HG03457 (cell line): ENCODE results near the gene ADGRB2.

Experiments
- ATAC-seq: cut with Tn5 transposase; IDR thresholded peaks from one replicate; pipeline ENCODE4 v1.9.1; 2021; ENCODE audit warnings: moderate number of reproducible peaks; ENCODE audit not compliant: unreplicated experiment

ADGRB2 gene

DNA sequence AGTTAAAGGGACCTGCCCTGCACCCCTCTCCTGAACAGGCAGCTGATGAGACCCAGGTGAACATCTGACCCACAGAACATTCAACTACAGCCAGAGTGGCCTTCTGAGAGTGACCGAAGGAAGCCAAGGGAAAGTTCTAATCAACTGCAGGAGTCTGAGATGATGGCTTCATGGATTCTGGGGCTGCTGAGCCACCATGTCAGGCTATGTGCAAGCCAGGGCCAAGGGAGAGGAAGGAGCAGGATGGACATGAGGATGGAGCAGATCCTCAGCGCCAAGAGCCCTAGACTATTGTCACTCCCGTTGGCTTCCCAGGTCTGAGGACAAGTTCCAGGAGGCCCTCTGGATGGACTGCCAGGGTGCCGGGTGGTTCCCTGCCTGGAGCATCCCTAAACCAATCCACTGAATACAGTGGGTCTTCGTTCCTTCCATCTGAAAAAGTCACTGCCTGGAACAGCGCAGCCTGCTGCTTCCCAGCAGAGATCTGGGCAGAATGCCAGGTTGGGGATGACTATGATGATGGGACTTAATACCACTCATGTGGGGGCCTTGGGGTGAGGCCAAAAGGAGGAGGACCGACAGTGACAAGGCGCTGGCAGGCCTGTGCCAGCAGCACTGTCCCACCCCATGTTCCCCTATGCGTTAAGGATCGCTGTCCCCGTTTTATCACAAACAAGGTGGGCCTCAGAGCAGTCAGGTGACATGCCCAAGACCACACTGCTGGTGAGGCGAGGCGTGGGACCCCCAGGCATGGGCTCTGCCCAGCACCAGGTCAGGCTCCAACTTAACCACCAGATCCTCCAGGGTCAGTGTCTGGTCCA, 31.9 kb upstream of the ADGRB2 start:
- no peak for ATAC-seq

DNA sequence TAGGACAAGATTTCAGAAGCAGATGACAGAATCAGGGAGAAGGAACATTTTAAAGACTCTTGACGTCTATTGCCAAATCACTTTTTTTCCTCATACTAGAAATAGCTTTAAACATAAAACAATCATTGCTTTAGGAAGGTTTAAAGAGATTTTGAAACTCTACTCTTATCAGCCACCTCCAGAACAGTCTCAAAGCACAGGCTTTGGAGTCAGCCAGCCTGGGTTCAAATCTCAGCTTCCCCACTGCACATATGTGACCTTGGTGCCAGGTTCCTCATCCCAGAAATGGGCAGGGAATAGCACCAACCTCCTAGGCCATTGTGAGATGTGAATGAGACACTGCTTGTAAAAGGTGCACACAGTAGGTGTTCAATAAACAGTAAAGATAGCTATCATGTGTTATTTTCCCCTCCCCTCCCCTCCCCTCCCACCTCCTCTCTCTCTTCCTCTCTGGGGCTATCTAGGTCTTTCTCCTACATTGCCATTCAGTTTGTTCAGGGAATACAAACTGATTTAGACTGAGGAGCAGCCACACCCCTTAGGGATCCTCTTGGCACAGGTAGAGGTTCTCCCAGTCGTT, 31.0 kb upstream of the ADGRB2 start:
- ATAC-seq: no peak

DNA sequence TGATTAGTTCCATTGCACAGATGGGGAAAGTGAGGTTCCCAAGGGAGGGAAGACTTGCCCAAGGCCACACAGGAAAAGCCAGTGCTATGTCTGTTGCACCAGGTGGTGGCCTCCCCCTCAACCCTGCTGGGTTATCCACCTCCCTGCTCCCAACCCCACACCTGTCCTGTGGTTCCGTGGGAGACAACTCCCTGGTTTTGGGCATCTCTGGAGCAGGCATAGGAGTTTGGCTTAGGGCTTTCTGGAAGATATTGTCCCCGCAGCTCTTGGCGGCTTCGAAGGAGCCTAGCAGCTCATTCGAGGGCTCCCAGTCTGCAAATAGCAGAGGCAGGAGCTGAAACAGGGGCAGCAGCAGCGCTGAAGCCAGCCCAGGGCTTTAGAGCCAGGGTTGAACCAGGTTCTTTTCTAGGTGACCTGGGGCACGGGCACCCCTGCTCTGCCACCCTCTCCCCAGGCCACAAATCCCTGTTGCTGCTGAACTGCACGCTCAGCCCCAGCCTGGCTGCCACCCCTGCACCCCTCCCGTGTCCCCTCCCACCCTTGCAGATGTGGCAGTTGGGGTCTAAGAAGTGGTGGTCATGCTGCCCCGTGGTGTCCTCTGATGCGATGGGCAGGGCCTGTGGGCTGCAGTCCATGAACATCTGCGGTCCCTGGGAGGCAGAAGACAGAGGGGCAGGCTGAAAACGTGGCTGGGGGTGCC, 29.6 kb upstream of the ADGRB2 start:
- no peak for ATAC-seq

DNA sequence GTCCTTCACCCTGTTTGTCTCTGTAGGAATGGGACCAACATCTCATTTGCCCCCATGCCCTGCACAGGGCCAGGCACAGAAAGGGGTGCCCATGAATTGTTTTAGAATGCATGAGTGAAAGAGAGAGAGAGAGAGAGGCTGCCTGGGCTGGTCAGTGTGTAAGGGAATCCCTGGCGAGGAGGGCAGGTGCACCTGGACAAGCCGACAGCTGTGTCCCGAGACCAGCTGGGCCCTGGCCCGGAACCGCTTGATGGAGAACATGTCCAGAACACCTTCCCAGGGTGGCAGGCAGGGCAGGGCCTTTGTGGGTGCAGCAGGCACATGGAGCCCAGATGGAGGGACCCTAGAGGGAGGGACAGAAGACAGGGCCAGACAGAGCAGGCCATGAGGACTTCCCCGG, 28.9 kb upstream of the ADGRB2 start:
- ATAC-seq: no peak

DNA sequence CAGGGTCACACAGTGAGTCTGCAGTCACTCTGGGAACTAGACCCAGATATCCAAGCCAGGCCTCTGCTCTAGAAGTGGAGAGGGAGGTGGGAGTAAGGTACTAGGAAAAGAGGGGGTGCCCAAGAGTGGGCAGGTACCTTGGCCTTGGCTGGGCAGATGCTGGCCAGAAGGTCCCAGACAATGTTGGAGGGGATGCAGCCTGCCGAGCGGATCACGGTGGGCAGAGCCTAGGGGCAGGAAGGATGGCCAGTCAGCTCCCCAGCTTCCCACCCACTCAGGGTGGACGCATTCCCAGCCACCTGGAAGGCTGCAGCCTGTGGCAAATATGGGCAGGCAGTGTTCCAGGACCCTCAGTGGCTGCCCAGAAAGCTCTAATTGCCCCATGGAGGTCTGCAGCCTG, 28.4 kb upstream of the ADGRB2 start:
- ATAC-seq: no peak

DNA sequence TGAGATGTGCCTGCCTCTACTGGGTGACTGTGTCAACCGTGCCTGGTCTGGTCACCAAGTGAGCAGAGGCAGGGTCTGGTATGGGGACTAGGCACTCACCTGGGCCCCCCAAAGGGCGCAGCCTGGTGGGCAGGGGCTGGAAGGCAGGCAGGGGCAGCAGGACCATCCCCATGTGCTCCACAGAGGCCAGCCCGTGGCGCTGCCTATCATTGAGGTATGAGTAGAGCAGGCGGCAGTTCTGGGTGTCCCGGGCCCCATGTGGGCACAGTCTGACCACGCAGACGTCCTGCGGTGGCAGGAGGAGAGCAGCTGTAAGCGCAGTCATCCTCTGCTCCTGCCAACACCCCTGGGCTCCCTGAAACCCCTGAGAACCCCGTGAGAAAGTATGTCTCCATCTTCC, 28.0 kb upstream of the ADGRB2 start:
- no peak for ATAC-seq

DNA sequence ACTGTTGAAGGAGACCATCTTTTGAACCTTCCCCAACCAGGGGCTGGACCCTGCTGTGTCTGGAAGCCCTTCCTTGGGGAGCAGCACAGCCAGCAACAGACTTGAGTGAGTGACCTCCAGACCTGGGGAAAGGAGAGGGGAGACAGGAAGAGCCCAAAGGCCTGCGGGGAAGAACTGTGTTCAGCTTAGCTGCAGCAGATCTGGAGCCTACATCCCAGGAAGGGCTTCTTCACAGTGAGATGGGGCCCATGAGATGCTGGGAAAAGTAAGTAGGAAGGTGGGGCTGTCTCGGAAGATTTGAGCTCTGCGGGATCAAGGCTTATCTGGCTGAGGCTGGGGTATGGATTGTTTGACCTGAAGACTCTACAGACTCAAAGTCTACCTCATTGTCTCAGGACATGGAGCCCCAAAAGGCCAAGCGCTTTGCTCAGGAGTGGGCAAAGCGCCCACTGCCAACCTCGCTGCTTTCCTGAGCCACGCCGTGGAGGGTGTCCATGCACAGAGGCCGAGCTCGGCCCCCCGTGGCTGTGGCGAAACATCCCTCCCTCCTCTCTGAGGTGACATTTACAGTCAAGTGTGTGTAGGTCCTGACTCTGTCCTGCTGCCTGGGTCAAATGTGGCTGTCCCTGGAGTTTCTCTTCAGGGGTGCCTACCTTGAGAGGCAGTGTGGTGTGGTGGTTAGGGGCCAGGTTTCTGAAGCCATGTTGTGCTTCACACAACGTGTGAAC, 27.2 kb upstream of the ADGRB2 start:
- ATAC-seq: no peak

DNA sequence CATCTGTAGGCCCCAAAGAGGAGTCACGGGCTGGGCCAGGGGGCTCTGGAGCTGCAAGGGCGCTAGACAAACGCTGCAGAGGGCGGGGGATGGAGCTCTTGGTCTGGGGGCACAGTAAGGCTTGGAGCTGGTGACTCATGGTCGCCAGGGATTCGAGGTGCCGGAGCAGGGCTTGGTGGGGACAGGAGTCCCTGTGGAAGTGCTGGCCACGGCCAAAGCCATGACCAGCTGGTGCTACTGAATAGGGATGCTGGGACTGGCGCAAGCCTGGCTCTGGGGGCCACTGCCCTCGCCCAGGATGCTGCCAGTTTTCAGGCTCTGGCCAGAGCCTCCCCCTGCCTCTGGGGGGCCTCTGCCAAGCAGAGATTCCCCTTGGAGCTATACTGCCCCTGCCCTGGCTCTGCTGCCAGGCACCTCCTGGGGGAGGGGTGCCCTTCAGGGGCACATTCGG, 26.5 kb upstream of the ADGRB2 start:
- no peak for ATAC-seq

DNA sequence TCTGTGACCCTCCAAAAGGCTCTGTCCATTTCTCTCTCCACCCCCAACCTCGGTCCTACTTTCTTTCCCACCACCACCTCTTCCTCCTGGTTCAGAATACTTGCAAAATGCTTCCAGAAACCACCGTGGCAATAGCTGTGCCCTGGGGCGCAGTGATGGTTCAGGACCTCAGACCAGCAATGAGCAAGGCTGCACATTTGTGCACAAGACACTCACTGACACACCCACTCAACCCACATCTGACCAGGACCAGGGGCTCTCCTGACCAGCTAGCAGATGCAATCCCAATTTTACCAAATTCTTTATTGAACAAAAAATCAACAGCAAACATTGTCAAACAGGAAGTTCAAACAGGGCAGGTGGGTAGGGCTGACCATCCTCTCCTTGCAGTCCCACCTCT, 26.0 kb upstream of the ADGRB2 start:
- ATAC-seq: no peak

DNA sequence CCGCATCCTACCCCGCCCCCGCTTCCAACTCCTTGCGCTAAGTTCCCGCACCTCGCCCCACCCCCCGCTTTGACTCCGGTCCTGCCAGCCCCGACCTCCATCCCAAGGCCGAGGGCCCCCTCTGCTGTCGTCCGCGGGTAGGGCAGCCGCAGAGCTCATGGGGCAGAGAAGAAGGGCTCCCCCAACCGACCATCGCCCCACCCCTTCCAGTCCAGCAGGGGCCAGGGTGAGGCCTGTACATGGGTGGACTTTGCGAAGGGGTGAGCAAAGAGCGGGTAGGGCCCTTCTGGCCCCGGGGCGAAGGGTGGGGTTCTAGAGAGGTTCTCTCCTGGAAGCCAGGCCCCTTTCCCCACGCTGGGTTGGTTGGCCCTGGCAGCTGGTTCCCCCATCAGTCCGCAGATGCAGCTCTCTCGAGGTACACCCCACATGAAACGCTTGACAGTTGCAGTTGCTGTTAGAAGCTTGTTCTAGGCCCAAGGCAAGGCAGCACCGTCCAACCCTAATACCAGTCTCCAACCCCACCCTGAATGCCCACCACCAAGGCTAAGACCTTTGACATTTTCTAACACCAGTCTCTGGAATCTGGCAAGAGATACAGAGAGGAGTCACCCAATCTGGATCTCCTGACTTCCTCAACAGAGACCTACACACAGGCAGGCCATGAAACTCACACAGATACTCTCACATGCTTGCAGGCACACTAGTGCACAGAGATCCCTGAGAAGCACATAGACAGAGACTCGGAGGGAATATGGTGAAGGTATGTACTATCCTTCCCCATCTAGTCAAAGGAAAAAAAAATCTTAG, 25.3 kb upstream of the ADGRB2 start:
- ATAC-seq: no peak

DNA sequence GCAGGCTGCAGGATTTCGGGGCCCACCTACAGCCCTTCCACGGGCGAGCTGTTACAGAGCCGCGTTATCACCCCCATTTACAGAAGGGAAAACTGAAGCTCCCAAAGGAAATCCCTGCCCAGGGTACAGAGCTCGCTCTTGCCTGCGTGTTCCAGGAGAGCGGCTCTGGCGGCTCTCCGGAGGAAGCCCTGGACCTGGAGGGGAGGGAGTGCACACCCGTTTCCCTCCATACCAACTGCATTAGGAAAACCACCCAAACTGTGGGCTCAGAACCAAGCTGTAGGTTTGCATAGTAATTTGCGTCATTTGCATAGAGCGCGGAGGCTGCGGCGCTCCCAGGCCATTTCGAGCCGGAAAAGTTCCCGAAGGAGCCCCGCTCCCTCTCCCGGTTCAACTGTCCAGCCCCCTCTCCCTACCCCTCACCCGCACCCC, 24.7 kb upstream of the ADGRB2 start:
- no peak for ATAC-seq

DNA sequence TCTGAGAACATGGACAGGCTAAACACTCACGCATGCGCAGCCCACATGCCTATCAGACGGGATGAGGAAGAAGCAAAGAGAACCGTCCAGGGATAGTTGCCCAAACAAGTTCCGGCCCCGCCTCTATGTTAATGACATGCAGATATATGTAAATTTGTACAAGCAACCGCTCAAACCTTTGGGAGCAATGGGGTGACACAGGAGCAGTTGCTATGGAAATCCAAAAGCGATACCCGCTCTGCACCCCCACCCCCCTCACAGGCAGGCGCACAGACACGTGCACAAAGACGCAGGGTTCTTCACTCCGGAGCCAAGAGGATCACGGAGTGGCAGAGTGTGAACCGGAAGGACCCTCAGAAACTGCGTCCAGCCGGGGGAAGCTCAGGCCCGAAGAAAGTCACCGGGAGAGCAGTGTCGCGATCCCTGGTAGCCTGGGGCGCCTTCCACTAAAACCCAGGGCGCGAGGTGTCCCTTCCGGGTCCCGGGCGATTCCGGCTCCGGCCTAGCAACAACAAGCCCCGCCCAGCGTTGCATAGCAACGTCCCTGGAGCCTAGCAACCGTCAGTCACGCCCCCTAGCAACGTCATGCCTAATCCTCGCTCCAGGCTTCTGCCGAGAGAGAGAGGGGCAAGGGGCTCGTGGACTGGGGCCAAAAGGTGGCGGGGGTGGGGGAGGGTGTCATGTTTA, 24.1 kb upstream of the ADGRB2 start:
- peak; percentile 50 for ATAC-seq

DNA sequence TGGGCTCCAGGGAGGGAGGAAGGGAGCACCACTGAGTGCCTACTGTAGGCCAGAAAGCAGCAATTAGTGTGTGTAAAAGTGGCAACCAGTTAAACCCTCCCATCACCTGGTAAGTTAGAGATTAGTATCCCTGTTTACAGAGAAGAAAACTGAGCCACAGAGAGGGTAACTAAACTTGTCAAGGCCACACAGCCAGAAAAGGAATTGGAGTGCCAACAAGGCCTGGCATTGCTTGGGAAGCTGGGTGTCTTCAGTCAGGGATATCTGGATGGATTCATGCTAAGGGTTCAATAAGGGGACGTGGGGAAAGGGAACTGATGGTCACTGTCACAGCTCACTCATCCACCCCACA, 23.6 kb upstream of the ADGRB2 start:
- ATAC-seq: no peak

DNA sequence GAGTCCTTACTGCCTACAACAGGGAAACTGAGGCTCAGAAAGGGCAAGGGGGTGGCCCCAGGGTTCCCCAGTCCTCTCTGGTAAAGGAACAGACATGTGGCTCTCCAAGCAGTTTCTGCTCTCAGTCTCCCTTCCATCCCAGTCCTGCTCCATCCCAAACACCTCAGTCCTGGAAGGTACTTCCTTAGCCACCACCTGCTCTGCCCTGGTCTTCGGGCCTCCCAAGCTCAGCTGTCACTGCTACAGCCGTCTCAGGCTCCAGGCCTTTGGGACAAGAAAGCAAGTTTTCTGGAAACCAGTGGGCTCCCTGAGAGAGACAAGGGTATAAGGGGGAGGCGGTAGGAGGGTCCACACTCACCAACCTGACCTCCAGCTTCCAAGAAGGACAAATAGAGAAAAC, 23.1 kb upstream of the ADGRB2 start:
- ATAC-seq: no peak

DNA sequence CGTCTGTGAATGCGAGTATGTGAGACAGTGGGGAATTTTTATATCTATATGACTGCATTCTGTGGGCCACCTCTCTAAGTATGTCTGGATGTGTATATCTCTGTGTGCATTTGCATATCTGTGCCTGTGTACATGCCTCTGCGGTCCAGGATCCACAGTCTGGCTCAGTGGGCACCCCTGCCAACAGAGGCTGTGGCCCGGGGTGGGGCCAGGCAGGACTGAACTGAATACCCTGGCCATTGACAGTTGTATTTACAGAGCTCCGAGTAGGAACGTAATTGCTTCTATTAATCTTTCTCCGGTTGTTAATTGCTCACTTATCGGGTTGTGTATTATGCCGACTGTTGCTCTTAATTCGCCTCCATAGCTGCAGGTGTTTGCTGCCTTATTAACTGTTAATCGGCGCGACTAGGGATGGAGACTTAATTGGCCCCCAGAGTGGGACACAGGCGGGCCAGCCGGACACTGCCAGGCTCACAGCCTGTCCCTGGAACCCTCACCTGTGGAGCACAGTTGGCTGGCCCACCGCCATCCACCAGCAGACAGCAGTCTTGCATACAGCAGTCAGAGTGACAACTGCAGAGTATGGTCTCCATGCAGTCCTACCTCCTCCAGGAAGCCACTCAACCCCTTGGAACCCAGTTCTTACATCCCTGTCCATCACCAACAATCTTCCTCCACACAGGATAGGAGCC, 22.4 kb upstream of the ADGRB2 start:
- no peak for ATAC-seq

DNA sequence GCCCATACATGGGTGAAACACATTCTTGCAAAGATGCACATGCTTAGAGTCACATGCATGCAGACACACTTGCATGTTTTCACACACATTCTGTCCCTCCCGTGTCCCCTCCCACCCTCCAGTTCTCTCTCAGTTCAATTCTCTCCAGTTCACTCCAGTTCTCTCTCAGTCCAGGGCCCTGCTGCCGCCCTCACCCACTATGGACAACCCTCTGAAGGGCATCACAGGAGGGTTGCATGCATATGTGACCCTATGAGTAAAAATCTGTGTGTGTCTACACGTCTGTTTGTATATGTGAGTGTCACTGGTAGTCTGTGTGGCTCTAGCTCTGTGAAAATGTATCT, 21.8 kb upstream of the ADGRB2 start:
- no peak for ATAC-seq

DNA sequence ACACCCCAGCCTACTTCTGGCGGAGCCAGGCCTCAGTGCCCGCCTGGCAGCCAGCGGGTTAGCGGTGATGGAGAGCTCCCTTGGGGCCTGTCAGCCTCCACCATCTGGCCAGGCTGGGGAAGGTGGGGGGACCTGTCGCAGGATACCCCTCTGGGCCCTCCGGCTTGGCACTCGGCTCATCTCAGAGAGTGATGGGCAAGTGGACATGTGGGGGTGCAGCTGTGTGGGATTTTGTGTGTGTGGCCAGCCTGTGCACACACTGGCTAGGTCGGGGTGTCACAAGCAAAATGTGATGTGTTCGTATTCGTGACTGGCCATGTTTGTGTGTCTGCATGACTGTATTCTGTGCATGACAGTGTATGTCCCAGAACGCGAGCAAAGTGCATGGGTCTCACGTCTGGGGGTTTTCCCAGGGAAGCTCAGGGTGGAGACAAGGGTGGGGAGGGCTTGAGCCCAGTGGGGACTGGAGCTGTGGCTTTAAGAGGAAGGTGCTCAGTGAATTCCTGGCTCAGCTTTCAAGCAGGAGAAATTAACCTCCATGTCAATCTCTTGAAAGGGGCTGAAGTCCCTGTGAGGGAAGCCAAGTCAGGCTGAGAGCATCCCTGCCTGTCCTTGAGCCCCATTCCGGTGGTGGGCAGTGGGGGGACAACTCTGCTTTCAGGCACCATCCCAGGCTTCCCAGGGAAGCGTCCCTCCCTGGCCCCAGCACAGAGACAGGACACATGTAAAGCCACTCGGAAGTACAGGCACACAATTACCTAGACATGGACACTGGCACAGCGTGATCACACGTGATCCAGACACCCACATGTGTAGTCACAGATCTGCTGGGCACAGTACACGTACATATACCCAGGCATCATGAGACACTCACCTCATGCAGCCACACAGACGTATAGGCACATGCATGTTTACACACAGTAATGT, 21.1 kb upstream of the ADGRB2 start:
- no peak for ATAC-seq

DNA sequence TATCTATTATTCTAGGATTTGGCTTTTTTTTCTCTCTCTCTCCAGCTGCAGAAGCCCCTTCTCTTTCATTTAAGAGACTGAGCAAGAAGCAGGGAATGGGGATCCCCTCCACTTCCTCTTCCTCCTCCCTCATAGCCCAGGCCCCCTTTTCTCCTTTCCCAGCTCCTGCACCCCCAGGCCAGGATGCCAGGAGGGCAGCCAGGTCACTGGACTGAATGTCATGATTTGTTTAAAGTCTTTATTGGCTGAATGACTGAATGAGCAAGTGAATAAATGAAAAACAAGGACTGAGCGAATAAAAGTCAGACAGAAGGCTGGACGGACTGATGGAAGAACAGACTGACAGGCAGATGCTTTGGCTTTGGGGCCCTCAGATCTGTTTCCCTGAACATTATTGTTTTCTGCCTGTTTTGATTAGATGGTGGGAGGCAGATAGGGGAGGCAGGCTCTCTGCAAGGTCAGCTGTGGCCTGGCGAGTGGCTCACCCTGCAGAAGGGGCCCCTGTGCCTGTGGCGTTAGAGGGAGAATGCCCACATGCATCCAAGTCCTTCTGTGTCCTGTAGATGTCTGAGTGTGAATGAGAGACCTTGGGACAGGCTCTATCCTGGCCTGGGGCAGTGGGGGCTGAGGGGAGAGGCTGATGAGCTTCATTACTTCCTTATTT, 20.3 kb upstream of the ADGRB2 start:
- ATAC-seq: no peak
